ENCODE data around the gene FGFBP1. TPM values are rescaled to one million over a fixed set of nuclear protein-coding genes. Genes with fewer than 3 reads are reported as not detected.

FGFBP1 gene
- 100 to 1,000 TPM in 2 of 4 donors, 10 to 100 TPM in 2; 42.3 to 141 (median 78.5) TPM for total RNA-seq

GRCh38 chr4:15938640-15939039, at the start of gene FGFBP1:
Gene FGFBP1, minus strand, starts transcription at chr4:15938740. Its CDS starts 2,108 bp downstream, at chr4:15936632.
- no peak for DNase-seq (ENCODE audit: low spot score in 2 of 2)
- intact Hi-C loops (cut with DNase I; ENCODE audit: low total_unique reads): no loop called here
- 27 to 33% methylated on average over 4 of the region's 4 CpGs for WGBS, 2 donors
- H3K4me3 ChIP-seq (ENCODE audit: low read depth, poor library complexity, severe bottlenecking): no peak within 1 kb of the TSS
- TF ChIP-seq POLR2A (IDR thresholded peaks at IDR 0.05) (no peak), CTCF (IDR thresholded peaks at IDR 0.05) (no peak)

GRCh38 chr4:15988222-15988621, 49.7 kb upstream of the FGFBP1 start:
- intact Hi-C loops (cut with DNase I; ENCODE audit: low total_unique reads): no loop called here
- 93 to 100% methylated on average over 1 of the region's 1 CpG for WGBS, 2 donors
- TF ChIP-seq POLR2A (IDR thresholded peaks at IDR 0.05) (no peak), CTCF (IDR thresholded peaks at IDR 0.05) (no peak)
- no peak for DNase-seq (ENCODE audit: low spot score in 2 of 2)
- H3K4me3 ChIP-seq (ENCODE audit: low read depth, poor library complexity, severe bottlenecking): no peak overlapping the region

GRCh38 chr4:15986907-15987306, 48.4 kb upstream of the FGFBP1 start:
- 59 to 60% methylated on average over 5 of the region's 5 CpGs for WGBS, 2 donors
- DNase-seq (ENCODE audit: low spot score in 2 of 2): no peak
- H3K4me3 ChIP-seq (ENCODE audit: low read depth, poor library complexity, severe bottlenecking): no peak overlapping the region
- intact Hi-C loops (cut with DNase I; ENCODE audit: low total_unique reads): no loop called here
- no peak for TF ChIP-seq POLR2A (IDR thresholded peaks at IDR 0.05)
- TF ChIP-seq CTCF (IDR thresholded peaks at IDR 0.05): no peak

- DNase-seq (ENCODE audit: low spot score in 2 of 2): no peak
- H3K4me3 ChIP-seq (ENCODE audit: low read depth, poor library complexity, severe bottlenecking): no peak overlapping the region
- TF ChIP-seq POLR2A (IDR thresholded peaks at IDR 0.05) (no peak), CTCF (IDR thresholded peaks at IDR 0.05) (no peak)
- intact Hi-C loops (cut with DNase I; ENCODE audit: low total_unique reads): no loop called here
- 79 to 87% methylated on average over 2 of the region's 2 CpGs for WGBS, 2 donors
These were observed 45.1 kb upstream of the FGFBP1 start for GRCh38 chr4:15983610-15984009.

- WGBS, 2 donors: 82 to 85% methylated on average over 8 of the region's 8 CpGs
- DNase-seq (ENCODE audit: low spot score in 2 of 2): no peak
- no peak for TF ChIP-seq CTCF (IDR thresholded peaks at IDR 0.05)
- no peak for TF ChIP-seq POLR2A (IDR thresholded peaks at IDR 0.05)
- intact Hi-C loops (cut with DNase I; ENCODE audit: low total_unique reads): no loop called here
- H3K4me3 ChIP-seq (ENCODE audit: low read depth, poor library complexity, severe bottlenecking): no peak overlapping the region
These were observed 44.4 kb upstream of the FGFBP1 start for GRCh38 chr4:15982842-15983524.

Data from lower leg skin (tissue), 4 donors.